Measurements from ENCODE around the gene ZNF622.

The ZNF622 gene

GRCh38 chr5:16490911-16491310, 25.3 kb upstream of the ZNF622 start:
- no peak overlapping the region for H3K4me2 ChIP-seq
- H4K20me1 ChIP-seq (ENCODE audit: insufficient read depth) = no peaks in the 10 kb centered on the region
- H3K4me1 ChIP-seq (ENCODE audit: low read depth, poor library complexity, severe bottlenecking) = no peaks in the 10 kb centered on the region
- H3K36me3 ChIP-seq (ENCODE audit: insufficient read depth) = no peaks in the 10 kb centered on the region
- no peak overlapping the region for H3K27ac ChIP-seq
- H3K79me2 ChIP-seq (ENCODE audit: insufficient read depth, low read depth) = no peaks in the 10 kb centered on the region
- H3K9ac ChIP-seq = no peak overlapping the region
- TF ChIP-seq CTCF (conservative IDR thresholded peaks at IDR 0.05; ENCODE audit: low read depth, low read length) = no peak
- H3K27me3 ChIP-seq (ENCODE audit: insufficient read depth, low read depth) = no peaks in the 10 kb centered on the region
- H3K4me3 ChIP-seq (IDR thresholded peaks at IDR 0.05; ENCODE audit: insufficient read depth, low read depth, low read length) = no peak overlapping the region
- no peak overlapping the region for H2AFZ ChIP-seq (ENCODE audit: low read depth)

GRCh38 chr5:16489322-16489791, 23.8 kb upstream of the ZNF622 start:
- Histone ChIP-seq H3K36me3 (ENCODE audit: insufficient read depth) (no peaks in the 10 kb centered on the region), H2AFZ (ENCODE audit: low read depth) (no peak overlapping the region), H3K27ac (no peak overlapping the region), H3K4me3 (IDR thresholded peaks at IDR 0.05; ENCODE audit: insufficient read depth, low read depth, low read length) (no peak overlapping the region), H3K27me3 (ENCODE audit: insufficient read depth, low read depth) (no peaks in the 10 kb centered on the region), H3K4me2 (no peak overlapping the region), H3K4me1 (ENCODE audit: low read depth, poor library complexity, severe bottlenecking) (no peaks in the 10 kb centered on the region), H4K20me1 (ENCODE audit: insufficient read depth) (no peaks in the 10 kb centered on the region), H3K9ac (no peak overlapping the region), H3K79me2 (ENCODE audit: insufficient read depth, low read depth) (no peaks in the 10 kb centered on the region)
- TF ChIP-seq CTCF (conservative IDR thresholded peaks at IDR 0.05; ENCODE audit: low read depth, low read length) = peak; percentile 53

GRCh38 chr5:16487456-16487855, 21.9 kb upstream of the ZNF622 start:
- H3K36me3 ChIP-seq (ENCODE audit: insufficient read depth) = no peaks in the 10 kb centered on the region
- no peak overlapping the region for H3K27ac ChIP-seq
- H3K4me3 ChIP-seq (IDR thresholded peaks at IDR 0.05; ENCODE audit: insufficient read depth, low read depth, low read length) = no peak overlapping the region
- no peaks in the 10 kb centered on the region for H4K20me1 ChIP-seq (ENCODE audit: insufficient read depth)
- H3K4me2 ChIP-seq = no peak overlapping the region
- no peaks in the 10 kb centered on the region for H3K79me2 ChIP-seq (ENCODE audit: insufficient read depth, low read depth)
- no peak overlapping the region for H3K9ac ChIP-seq
- no peak for TF ChIP-seq CTCF (conservative IDR thresholded peaks at IDR 0.05; ENCODE audit: low read depth, low read length)
- no peaks in the 10 kb centered on the region for H3K27me3 ChIP-seq (ENCODE audit: insufficient read depth, low read depth)
- no peak overlapping the region for H2AFZ ChIP-seq (ENCODE audit: low read depth)
- H3K4me1 ChIP-seq (ENCODE audit: low read depth, poor library complexity, severe bottlenecking) = no peaks in the 10 kb centered on the region

- H3K27ac ChIP-seq = no peak overlapping the region
- H3K4me1 ChIP-seq (ENCODE audit: low read depth, poor library complexity, severe bottlenecking) = no peaks in the 10 kb centered on the region
- H3K9ac ChIP-seq = no peak overlapping the region
- H3K4me2 ChIP-seq = no peak overlapping the region
- TF ChIP-seq CTCF (conservative IDR thresholded peaks at IDR 0.05; ENCODE audit: low read depth, low read length) = no peak
- no peaks in the 10 kb centered on the region for H3K27me3 ChIP-seq (ENCODE audit: insufficient read depth, low read depth)
- H2AFZ ChIP-seq (ENCODE audit: low read depth) = no peak overlapping the region
- H3K79me2 ChIP-seq (ENCODE audit: insufficient read depth, low read depth) = no peaks in the 10 kb centered on the region
- H3K4me3 ChIP-seq (IDR thresholded peaks at IDR 0.05; ENCODE audit: insufficient read depth, low read depth, low read length) = no peak overlapping the region
- no peaks in the 10 kb centered on the region for H4K20me1 ChIP-seq (ENCODE audit: insufficient read depth)
- no peaks in the 10 kb centered on the region for H3K36me3 ChIP-seq (ENCODE audit: insufficient read depth)
These were observed 21.1 kb upstream of the ZNF622 start for GRCh38 chr5:16486711-16487111.
